SH-SY5Y (cell line): ENCODE results near the gene TECPR2.

Experiments used
- GATA2 ChIP-seq: IDR thresholded peaks from 2 replicates; pipeline ENCODE4 v1.6.1; 2011; ENCODE audit warnings: mild to moderate bottlenecking, low read depth, low read length
- GATA3 ChIP-seq: IDR thresholded peaks from 2 replicates; pipeline ENCODE4 v1.6.1; 2011; ENCODE audit warnings: low read depth, mild to moderate bottlenecking, low read length, moderate library complexity

DNA sequence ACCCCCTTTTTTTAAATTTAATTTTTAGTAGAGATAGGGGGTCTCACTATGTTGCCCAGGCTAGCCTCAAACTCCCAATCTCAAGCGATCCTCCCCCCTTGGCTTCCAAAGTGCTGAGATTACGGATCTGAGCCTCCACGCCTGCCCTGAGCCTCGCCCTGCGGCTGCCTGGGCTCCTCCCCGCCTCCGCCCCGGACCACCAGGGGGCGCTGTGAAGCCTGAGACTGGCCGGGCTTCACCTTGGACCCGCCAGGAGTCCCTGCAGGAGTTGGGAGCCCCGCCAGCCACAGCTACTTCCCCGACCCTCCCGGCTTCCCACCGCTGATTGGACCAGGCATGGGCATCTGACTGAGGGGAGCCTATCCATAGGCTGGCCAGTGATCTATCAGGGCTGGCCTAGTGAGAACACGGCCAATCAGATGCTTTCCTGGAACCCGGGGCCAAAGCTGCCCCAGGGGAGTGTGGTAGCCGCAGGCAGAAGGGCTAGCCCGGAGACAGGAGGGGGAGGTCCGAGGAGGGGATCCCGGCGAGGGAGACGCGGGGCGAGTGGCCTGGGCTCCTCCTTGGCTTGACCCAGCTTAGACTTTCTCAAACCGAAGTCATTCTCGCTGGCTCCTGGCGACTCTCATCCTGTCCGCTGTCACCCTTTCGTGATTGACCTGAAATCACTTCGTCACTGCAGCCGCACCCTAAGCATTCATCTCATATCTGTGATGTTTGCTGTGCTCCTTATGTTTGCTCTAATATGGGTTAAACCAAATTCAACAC, 161.9 kb downstream of the TECPR2 start:
- TF ChIP-seq GATA2 (no peak; the same call in 1 of the 2 replicates), GATA3 (no peak)
